GM21723 (cell line): Measurements from ENCODE around the gene WIZ.

ENCODE experiments used
- ATAC-seq: cut with Tn5 transposase; IDR thresholded peaks from one replicate; pipeline ENCODE4 v1.9.1; 2021; ENCODE audit warnings: mild to moderate bottlenecking, moderate library complexity; ENCODE audit not compliant: unreplicated experiment

Gene WIZ

GRCh38 chr19:15445807-15446376 lies 3.9 kb downstream of the WIZ start:
- no peak for ATAC-seq

- ATAC-seq, result no peak
Observed at GRCh38 chr19:15445227-15445605, 4.5 kb downstream of the WIZ start.

- no peak for ATAC-seq
Observed at GRCh38 chr19:15444505-15445226, 5.1 kb downstream of the WIZ start.

GRCh38 chr19:15443838-15444237 lies 5.9 kb downstream of the WIZ start:
- no peak for ATAC-seq

GRCh38 chr19:15443325-15443724 lies 6.4 kb downstream of the WIZ start:
- ATAC-seq, result no peak

GRCh38 chr19:15442142-15442920 lies 7.4 kb downstream of the WIZ start:
- no peak for ATAC-seq

GRCh38 chr19:15441317-15441716 lies 8.4 kb downstream of the WIZ start:
- no peak for ATAC-seq

GRCh38 chr19:15439821-15440641 lies 9.7 kb downstream of the WIZ start:
- no peak for ATAC-seq

- ATAC-seq, result no peak
Observed at GRCh38 chr19:15439078-15439799, 10.5 kb downstream of the WIZ start.

GRCh38 chr19:15438577-15438976 lies 11.2 kb downstream of the WIZ start:
- ATAC-seq, result no peak

- ATAC-seq, result no peak
Observed at GRCh38 chr19:15438124-15438496, 11.6 kb downstream of the WIZ start.

GRCh38 chr19:15437355-15438123 lies 12.2 kb downstream of the WIZ start:
- ATAC-seq, result no peak

- ATAC-seq, result no peak
Observed at GRCh38 chr19:15436826-15437110, 13.0 kb downstream of the WIZ start.

- ATAC-seq, result no peak
Observed at GRCh38 chr19:15436012-15436825, 13.5 kb downstream of the WIZ start.

GRCh38 chr19:15433519-15434069 lies 16.2 kb downstream of the WIZ start:
- no peak for ATAC-seq

GRCh38 chr19:15432629-15433518 lies 16.9 kb downstream of the WIZ start:
- peak; percentile 56 for ATAC-seq

GRCh38 chr19:15432018-15432494 lies 17.7 kb downstream of the WIZ start:
- ATAC-seq, result no peak
